RKO (cell line): ENCODE data around the gene STK17A.
"Not testable (repeated sequence)": the region's sequence is repeated elsewhere in the genome, so short reads cannot be mapped to it uniquely, and the experiment has no call there.

Experiments
- DNase-seq: peaks from one replicate; pipeline ENCODE4 v3.0.0-alpha.2; 2016; ENCODE audit warnings: low spot score

The STK17A gene

GRCh38 chr7:43659549-43659896 is 76.6 kb downstream of the STK17A start:
- DNase-seq, result no peak

GRCh38 chr7:43660141-43660540 is 77.2 kb downstream of the STK17A start:
- no peak for DNase-seq

GRCh38 chr7:43664681-43665080 is 81.8 kb downstream of the STK17A start:
- DNase-seq, result no peak

GRCh38 chr7:43666938-43667337 is 84.0 kb downstream of the STK17A start:
- DNase-seq, result no peak

GRCh38 chr7:43668035-43668434 is 85.1 kb downstream of the STK17A start:
- no peak for DNase-seq

GRCh38 chr7:43669286-43670081 is 86.6 kb downstream of the STK17A start:
- DNase-seq, result no peak

- no peak for DNase-seq
Observed at GRCh38 chr7:43671521-43671920, 88.6 kb downstream of the STK17A start.

- not testable (repeated sequence) for DNase-seq
Observed at GRCh38 chr7:43673243-43673976, 90.5 kb downstream of the STK17A start.

- peak; percentile 99 for DNase-seq
Observed at GRCh38 chr7:43674559-43675436, 91.9 kb downstream of the STK17A start.
